ENCODE measurements around the gene ACKR4. TPM values are rescaled to one million over a fixed set of nuclear protein-coding genes. Genes with fewer than 3 reads are reported as not detected.

ACKR4 gene
- total RNA-seq, 1 experiment from 2014 or later, result not detected

DNA sequence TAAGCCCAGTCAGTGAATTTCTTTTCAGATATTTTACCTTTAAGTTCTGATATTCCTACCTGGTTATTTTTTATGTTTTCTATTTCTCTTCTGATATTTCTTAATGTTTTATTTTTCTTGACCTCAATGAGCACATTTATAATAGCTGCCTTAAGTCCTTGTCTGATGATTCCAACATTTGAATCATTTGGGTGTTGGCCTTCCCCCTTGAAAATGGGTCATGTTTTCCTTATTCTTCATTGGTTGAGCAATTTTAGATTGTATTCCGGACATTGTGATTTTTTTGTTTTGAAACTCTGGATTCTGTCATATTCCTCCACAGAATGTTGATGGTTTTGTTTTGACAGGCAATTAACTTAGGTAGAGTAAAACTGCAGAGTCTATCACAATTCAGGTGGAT lies 9.7 kb upstream of the ACKR4 start:
- no peak overlapping the region for H3K9ac ChIP-seq (ENCODE audit: low read length)
- H3K27ac ChIP-seq (ENCODE audit: low read length), result no peak overlapping the region
- ATAC-seq (no peak), DNase-seq (no peak)
- no peaks in the 10 kb centered on the region for H3K9me2 ChIP-seq (replicated peaks; ENCODE audit: low read length)
- no peaks in the 10 kb centered on the region for H3K4me1 ChIP-seq (ENCODE audit: insufficient read depth, low read length)
- no peaks in the 10 kb centered on the region for H3F3A ChIP-seq (ENCODE audit: low read length, unreplicated experiment)
- ChIA-PET POLR2A (ENCODE audit: unreplicated experiment) (no interaction called here), CTCF (no interaction called here)
- H3K79me2 ChIP-seq (ENCODE audit: low read length), result no peaks in the 10 kb centered on the region
- H2AFZ ChIP-seq (ENCODE audit: low read length), result no peak overlapping the region
- intact Hi-C loops (cut with micrococcal nuclease), result no loop called here
- BruUV-seq (replicated peaks), result no TSS peak
- TF ChIP-seq, protein P1, sequence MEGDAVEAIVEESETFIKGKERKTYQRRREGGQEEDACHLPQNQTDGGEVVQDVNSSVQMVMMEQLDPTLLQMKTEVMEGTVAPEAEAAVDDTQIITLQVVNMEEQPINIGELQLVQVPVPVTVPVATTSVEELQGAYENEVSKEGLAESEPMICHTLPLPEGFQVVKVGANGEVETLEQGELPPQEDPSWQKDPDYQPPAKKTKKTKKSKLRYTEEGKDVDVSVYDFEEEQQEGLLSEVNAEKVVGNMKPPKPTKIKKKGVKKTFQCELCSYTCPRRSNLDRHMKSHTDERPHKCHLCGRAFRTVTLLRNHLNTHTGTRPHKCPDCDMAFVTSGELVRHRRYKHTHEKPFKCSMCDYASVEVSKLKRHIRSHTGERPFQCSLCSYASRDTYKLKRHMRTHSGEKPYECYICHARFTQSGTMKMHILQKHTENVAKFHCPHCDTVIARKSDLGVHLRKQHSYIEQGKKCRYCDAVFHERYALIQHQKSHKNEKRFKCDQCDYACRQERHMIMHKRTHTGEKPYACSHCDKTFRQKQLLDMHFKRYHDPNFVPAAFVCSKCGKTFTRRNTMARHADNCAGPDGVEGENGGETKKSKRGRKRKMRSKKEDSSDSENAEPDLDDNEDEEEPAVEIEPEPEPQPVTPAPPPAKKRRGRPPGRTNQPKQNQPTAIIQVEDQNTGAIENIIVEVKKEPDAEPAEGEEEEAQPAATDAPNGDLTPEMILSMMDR (conservative IDR thresholded peaks at IDR 0.05; ENCODE audit: low read depth, low read length), result no peak
- TF ChIP-seq EZH2phosphoT487 (IDR thresholded peaks at IDR 0.05; ENCODE audit: borderline replicate concordance, low read length), result no peak
- TF ChIP-seq EZH2 (IDR thresholded peaks at IDR 0.05; ENCODE audit: low read length, unreplicated experiment), result no peak
- no peaks in the 10 kb centered on the region for H3K36me3 ChIP-seq (ENCODE audit: low read depth, low read length)
- no peaks in the 10 kb centered on the region for H3K27me3 ChIP-seq (ENCODE audit: low read length)
- H4K20me1 ChIP-seq (ENCODE audit: low read length), result no peaks in the 10 kb centered on the region
- H3K4me2 ChIP-seq (ENCODE audit: low read length), result no peak overlapping the region
- H3K9me3 ChIP-seq (ENCODE audit: low read length), result no peaks in the 10 kb centered on the region
- no peak overlapping the region for H3K4me3 ChIP-seq (ENCODE audit: low read length)

- H4K20me1 ChIP-seq (ENCODE audit: low read length), result no peaks in the 10 kb centered on the region
- H3K27ac ChIP-seq (ENCODE audit: low read length), result no peak overlapping the region
- no peaks in the 10 kb centered on the region for H3F3A ChIP-seq (ENCODE audit: low read length, unreplicated experiment)
- no peaks in the 10 kb centered on the region for H3K9me3 ChIP-seq (ENCODE audit: low read length)
- ATAC-seq (no peak), DNase-seq (no peak)
- no peak overlapping the region for H3K4me3 ChIP-seq (ENCODE audit: low read length)
- no peaks in the 10 kb centered on the region for H3K36me3 ChIP-seq (ENCODE audit: low read depth, low read length)
- CTCF ChIA-PET, result no interaction called here
- no peak overlapping the region for H2AFZ ChIP-seq (ENCODE audit: low read length)
- peaks cover 17% of the 10 kb centered on the region for H3K4me1 ChIP-seq (ENCODE audit: insufficient read depth, low read length)
- no TSS peak for BruUV-seq (replicated peaks)
- no peak for TF ChIP-seq EZH2phosphoT487 (IDR thresholded peaks at IDR 0.05; ENCODE audit: borderline replicate concordance, low read length)
- H3K27me3 ChIP-seq (ENCODE audit: low read length), result no peaks in the 10 kb centered on the region
- intact Hi-C loops (cut with micrococcal nuclease), result no loop called here
- no peaks in the 10 kb centered on the region for H3K9me2 ChIP-seq (replicated peaks; ENCODE audit: low read length)
- POLR2A ChIA-PET (ENCODE audit: unreplicated experiment), result no interaction called here
- no peaks in the 10 kb centered on the region for H3K79me2 ChIP-seq (ENCODE audit: low read length)
- no peak overlapping the region for H3K9ac ChIP-seq (ENCODE audit: low read length)
- H3K4me2 ChIP-seq (ENCODE audit: low read length), result no peak overlapping the region
Observed at GRCh38 chr3:132592216-132592615, 4.9 kb upstream of the ACKR4 start.

- no peak overlapping the region for H3K9ac ChIP-seq (ENCODE audit: low read length)
- no peaks in the 10 kb centered on the region for H3K79me2 ChIP-seq (ENCODE audit: low read length)
- H3K36me3 ChIP-seq (ENCODE audit: low read depth, low read length), result no peaks in the 10 kb centered on the region
- H3K4me3 ChIP-seq (ENCODE audit: low read length), result no peak overlapping the region
- DNase-seq (no peak), ATAC-seq (no peak; the same call in 1 of the 2 replicates)
- no peaks in the 10 kb centered on the region for H3K9me2 ChIP-seq (replicated peaks; ENCODE audit: low read length)
- peaks cover 17% of the 10 kb centered on the region for H3K4me1 ChIP-seq (ENCODE audit: insufficient read depth, low read length)
- peak overlapping the region; percentile 54 for H3K27ac ChIP-seq (ENCODE audit: low read length)
- peak overlapping the region; percentile 38; the same call in 1 of the 2 replicates for H2AFZ ChIP-seq (ENCODE audit: low read length)
- ChIA-PET CTCF (no interaction called here), POLR2A (ENCODE audit: unreplicated experiment) (interaction anchor here (0.5 kb wide), 1 partner anchor 45 kb away, joined by 4 read pairs; no protein-coding TSS in a partner anchor)
- intact Hi-C loops (cut with micrococcal nuclease), result no loop called here
- peak overlapping the region; percentile 39 for H3K4me2 ChIP-seq (ENCODE audit: low read length)
- no peak for TF ChIP-seq EZH2phosphoT487 (IDR thresholded peaks at IDR 0.05; ENCODE audit: borderline replicate concordance, low read length)
- TF ChIP-seq, protein P1 (conservative IDR thresholded peaks at IDR 0.05; ENCODE audit: low read depth, low read length), result no peak
- TF ChIP-seq EZH2 (IDR thresholded peaks at IDR 0.05; ENCODE audit: low read length, unreplicated experiment), result no peak
- no peaks in the 10 kb centered on the region for H3K9me3 ChIP-seq (ENCODE audit: low read length)
- H3K27me3 ChIP-seq (ENCODE audit: low read length), result no peaks in the 10 kb centered on the region
- H4K20me1 ChIP-seq (ENCODE audit: low read length), result no peaks in the 10 kb centered on the region
- BruUV-seq (replicated peaks), result no TSS peak
- no peaks in the 10 kb centered on the region for H3F3A ChIP-seq (ENCODE audit: low read length, unreplicated experiment)
Observed at GRCh38 chr3:132593241-132593946, 3.7 kb upstream of the ACKR4 start.
